Muscle of back (tissue), 13 donors: ENCODE results near the gene SEC16B. TPM values are rescaled to one million over a fixed set of nuclear protein-coding genes. Genes with fewer than 3 reads are reported as not detected.
"Not testable (repeated sequence)": the region's sequence is repeated elsewhere in the genome, so short reads cannot be mapped to it uniquely, and the experiment has no call there.

Experiments
- DNase-seq, 3 donors: peaks; one replicate each; pipeline versions ENCODE4 v3.0.0 to v3.0.0-alpha.2; 2013
- long read RNA-seq, 9 donors: transcript quantifications; one replicate each; lab custom pipeline, GENCODE V29; 2026
- polyA plus RNA-seq, 10 donors: library from polyadenylated mRNA; unstranded; fragments of 120-200 nt; gene quantifications; one replicate each; pipeline ENCODE4 v1.2.1, GENCODE V29; 2013; ENCODE audit not compliant: insufficient read length in 10 of 10

SEC16B gene
- 10 to 100 TPM in 2 of 10 donors, 1 to 10 TPM in 8; 4.9 to 11.2 (median 7.5) TPM for polyA plus RNA-seq
- long read RNA-seq, donor 1, result 0 reads
- long read RNA-seq, donor 2, result 0 reads
- long read RNA-seq, donor 3, result 0 reads
- long read RNA-seq, donor 4, result 0 reads
- long read RNA-seq, donor 5, result 0 reads
- long read RNA-seq, donor 6, result 0 reads
- long read RNA-seq, donor 7, result 0 reads
- long read RNA-seq, donor 8, result 0 reads
- long read RNA-seq, donor 9, result 0 reads

GRCh38 chr1:177969825-177970371 lies at the start of gene SEC16B:
Gene SEC16B, minus strand, starts transcription at chr1:177970058. Its CDS starts 2,077 bp downstream, at chr1:177967981.
- no peak for DNase-seq

GRCh38 chr1:178019622-178020021 lies 49.8 kb upstream of the SEC16B start:
- no peak for DNase-seq

- no peak for DNase-seq
Measured at GRCh38 chr1:178019208-178019607, 49.4 kb upstream of the SEC16B start.

GRCh38 chr1:178017517-178017916 lies 47.7 kb upstream of the SEC16B start:
- DNase-seq, result no peak

GRCh38 chr1:178011864-178012503 lies 42.1 kb upstream of the SEC16B start:
- no peak for DNase-seq

DNA sequence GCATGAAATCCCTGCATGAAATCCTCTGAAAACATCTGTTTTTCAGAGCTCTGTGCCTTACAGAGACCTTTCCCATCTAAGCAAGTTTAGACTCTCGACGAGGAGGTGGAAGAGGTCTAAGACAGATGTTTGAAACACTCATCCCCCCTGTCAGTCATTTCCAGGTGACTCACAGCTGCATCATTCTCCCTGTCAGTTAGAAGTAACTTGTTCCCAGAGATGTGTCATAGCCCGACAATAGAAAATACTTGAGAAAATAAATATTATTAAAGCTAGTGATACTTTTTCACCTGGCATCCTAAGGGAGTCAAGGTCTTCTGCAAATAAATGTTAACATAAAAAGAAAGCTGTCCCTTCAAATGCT lies 41.6 kb upstream of the SEC16B start:
- DNase-seq, result peak in 1 of 3 donors; percentile 23

DNA sequence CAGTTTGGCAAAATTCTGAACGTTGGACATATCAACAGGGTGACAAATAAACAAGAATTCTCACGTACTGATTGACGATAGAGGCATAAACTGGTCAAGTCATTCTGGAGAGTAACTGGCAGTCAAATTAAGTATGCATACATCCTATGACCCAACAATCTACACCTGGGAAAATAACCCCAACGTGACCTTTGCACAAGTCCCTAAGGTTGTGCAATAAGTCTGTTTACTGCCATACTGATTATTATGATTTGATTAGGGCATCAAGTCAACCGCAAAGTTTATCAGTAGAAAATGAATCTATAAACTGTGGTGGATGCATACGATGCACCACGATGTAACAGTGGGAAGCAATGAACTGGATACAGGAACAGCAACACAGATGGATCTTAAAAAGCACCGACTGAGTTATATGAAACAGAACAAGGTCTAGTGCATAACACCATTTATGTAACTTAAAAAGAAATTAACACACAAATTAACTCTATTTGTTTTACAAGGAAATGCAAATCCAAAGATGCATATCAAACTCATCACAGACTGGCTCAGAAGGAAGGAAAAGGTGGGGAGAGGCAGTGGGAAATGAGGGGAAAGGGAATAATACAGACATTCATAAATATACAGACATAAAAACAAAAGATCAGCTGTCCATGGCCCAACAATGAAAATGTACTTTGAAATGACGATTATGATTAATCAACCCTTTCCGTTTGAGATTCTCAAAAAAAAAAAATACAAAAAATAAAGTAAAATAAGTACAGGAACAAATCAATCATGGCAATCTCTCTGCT lies 41.0 kb upstream of the SEC16B start:
- DNase-seq, result no peak

- DNase-seq, result no peak
Measured at GRCh38 chr1:178006043-178006442, 36.2 kb upstream of the SEC16B start.

- no peak for DNase-seq
Measured at GRCh38 chr1:178005450-178005849, 35.6 kb upstream of the SEC16B start.

- DNase-seq, result no peak
Measured at GRCh38 chr1:178004926-178005391, 35.1 kb upstream of the SEC16B start.

DNA sequence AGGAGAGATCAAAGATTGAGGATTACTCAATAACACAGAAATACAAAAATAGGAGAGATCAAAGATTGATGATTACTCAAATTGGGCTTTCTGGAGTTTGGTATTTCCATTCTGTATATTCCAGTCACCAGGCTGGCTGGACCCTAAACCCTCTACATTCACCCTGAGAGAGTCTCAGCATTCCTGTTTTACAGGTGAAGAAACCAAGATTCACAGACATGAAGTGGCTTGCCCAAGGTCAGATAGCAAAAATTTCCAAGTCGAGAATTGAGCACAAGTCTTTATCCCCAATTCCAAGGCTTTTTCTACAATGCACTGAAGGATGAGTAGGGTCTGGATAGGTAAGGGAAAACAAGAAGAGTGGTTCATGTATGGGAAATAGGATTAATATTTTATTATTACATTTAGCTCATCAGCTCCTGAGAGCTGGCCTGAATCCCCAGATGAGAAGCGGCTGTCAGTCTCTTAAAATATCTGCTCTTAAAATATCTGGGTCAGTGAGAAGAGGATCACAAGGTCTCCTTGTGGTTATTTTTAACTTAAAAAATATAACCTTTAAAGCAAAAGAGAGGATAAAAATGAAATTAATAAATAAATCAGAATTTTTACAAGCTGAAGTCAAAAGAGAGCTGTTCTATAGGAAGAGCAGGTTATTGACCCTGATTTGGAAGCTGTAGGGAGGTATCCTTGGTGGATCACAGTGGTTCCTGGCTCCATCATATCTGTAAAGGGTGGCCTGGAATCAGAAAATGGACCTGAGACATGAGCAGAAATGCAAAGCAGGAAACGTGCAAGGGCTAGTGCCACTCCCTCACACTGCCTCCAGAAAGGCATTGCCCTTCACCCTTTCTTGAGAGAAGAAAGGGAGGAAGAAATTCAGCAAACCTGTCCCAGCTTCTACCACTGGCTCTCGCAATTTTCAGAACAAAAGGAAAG lies 29.1 kb upstream of the SEC16B start:
- DNase-seq, result no peak

GRCh38 chr1:177996957-177997356 lies 27.1 kb upstream of the SEC16B start:
- no peak for DNase-seq

DNA sequence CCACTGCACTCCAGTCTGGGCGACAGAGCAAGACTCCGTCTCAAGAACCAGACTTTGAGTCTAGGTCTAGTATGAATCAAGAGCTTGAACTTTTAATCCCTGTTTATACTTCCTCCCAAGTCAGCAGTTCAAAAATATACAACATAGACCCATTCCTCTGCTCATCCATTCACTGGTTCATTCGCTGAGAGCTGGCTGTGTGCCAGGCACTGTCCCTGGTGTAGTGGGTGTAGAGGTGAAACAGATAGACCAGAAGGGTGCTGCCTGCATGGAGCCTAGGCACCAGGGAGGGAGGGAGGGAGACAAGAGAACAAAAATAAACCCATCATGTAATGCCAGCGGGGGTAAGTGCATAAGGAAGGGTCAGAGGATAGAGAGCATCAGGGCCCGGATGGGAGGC lies 25.5 kb upstream of the SEC16B start:
- DNase-seq, result no peak

DNA sequence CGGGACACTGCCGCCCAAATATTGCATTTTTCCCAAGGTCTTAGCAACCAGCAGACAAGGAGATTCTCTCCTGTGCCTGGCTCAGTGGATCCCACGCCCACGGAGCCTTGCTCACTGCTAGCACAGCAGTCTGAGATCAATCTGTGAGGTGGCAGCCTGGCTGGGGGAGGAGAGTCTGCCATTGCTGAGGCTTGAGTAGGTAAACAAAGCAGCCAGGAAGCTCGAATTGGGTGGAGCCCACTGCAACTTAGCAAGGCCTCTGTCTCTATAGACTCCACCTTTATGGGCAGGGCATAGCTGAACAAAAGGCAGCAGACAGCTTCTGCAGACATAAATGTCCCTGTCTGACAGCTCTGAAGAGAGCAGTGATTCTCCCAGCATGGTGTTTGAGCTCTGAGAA lies 16.4 kb upstream of the SEC16B start:
- not testable (repeated sequence) for DNase-seq

DNA sequence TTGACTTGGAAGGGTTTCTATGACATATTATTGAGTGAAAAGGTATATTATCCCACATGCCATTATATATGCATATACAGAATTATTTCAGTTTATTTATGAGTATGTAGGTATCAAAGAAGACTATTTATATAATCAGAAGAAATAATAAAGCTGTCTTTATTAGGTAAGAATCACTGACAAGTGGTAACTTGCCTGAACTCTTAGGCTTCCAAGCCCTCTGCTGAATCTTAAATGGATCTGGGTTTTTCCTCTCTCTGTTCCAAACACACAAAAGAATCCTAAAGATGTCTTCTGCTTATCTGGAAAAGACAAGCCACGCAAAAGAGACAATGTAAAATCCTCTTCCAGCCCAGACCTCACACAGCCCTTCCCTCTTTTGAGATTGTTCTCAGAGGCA lies 14.9 kb upstream of the SEC16B start:
- no peak for DNase-seq

GRCh38 chr1:177984136-177984525 lies 14.3 kb upstream of the SEC16B start:
- DNase-seq, result peak; percentile 92 to 95 (median 94)

DNA sequence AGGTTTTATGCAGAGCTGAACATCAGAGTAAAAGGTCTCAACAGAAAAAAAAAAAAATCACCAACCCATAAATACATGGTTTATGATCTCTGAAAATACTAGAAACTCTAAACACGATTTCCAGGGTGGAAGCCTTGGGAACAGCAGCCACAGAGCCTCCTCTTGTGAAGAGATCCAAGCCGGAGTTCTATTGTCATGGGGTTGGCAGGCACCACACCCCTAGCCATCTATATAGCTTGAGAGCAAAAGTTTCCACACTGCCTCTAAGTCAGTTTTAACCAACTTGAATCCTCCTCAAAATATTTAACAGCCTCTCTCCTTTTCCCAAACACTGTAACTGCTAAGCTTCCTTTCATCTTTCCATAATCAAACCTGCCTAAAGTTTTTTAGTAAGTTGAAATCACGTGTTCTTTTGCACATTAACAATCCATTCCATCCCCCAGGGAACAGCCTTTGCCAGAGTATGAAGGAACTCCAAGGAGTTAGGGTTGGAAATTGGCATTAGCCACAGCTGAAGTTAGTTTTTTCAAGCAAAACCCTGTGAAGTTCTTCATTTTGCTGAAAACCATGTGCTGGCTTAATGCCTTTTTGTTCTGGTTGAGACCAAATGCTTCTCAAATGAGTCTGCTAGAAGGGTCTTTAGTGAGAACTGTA lies 13.8 kb upstream of the SEC16B start:
- DNase-seq, result peak in 2 of 3 donors; percentile 56 to 70

DNA sequence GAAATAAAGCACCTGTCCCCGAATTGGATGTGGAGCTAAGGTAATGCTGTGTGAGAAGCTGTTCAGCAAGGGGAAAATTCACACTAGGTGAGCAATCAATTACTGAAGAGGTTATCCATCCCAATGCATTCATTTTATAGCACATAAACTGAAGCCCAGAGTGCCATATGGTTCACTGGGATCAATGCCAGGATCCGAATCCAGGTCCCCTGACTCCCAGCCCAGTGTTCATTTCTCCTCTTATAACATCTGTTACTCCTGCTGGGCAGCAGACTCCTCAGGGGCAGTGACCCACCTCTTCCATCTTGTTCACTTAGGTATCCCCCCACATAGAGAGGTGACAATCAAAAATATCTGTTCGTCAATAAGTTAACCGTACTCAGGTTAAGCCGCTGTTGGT lies 13.2 kb upstream of the SEC16B start:
- DNase-seq, result peak in 2 of 3 donors; percentile 16 to 45

- no peak for DNase-seq
Measured at GRCh38 chr1:177981200-177981599, 11.3 kb upstream of the SEC16B start.

- no peak for DNase-seq
Measured at GRCh38 chr1:177979272-177979671, 9.4 kb upstream of the SEC16B start.

GRCh38 chr1:177978530-177978929 lies 8.7 kb upstream of the SEC16B start:
- DNase-seq, result no peak
